NCI-H2227 treated with DMSO at 0.1 percent for 48 hours (cell line): ENCODE measurements around the gene HLTF.

Experiments
- DNase-seq: peaks from one replicate; lab custom pipeline; 2025; lab: John Stamatoyannopoulos, UW

Gene HLTF

DNA sequence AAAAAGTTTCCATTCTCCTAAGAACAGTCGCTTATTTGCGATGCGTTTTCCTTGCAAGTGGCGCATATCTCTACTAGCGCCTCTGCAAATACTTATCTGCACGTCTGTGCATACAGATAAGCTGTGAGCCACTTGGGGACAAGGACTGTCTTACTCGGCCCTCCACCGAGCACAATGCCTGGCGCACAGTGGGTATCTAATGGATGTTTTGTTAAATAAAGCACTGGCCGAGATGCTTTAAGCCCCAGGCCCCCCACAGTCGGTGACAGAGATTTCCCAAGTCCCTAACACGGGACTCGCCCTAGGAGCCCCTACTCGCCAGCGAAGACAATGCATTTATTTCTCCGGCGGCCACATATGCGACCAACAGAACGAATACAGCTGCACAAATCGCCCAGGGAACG lies 503 bp downstream of the HLTF start:
- peak; percentile 51 for DNase-seq

GRCh38 chr3:149081772-149082171 lies 4.6 kb downstream of the HLTF start:
- no peak for DNase-seq

DNA sequence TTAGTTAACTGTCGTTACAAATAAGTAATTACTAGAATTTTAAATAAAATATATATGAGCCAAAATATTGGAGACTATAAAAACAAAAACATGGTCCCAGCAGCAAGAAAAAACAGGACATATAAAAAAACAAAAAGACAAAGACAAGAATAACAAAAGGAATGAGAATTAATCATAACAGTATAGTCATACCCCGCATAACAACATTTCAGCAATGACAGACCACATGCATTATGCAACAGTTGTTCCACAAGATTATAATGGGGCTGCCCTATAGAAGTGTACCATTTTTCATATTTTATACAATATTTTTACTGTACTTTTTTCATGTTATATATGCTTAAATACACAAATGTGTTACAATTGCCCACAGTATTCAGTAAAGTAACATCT lies 5.6 kb downstream of the HLTF start:
- DNase-seq, result no peak

DNA sequence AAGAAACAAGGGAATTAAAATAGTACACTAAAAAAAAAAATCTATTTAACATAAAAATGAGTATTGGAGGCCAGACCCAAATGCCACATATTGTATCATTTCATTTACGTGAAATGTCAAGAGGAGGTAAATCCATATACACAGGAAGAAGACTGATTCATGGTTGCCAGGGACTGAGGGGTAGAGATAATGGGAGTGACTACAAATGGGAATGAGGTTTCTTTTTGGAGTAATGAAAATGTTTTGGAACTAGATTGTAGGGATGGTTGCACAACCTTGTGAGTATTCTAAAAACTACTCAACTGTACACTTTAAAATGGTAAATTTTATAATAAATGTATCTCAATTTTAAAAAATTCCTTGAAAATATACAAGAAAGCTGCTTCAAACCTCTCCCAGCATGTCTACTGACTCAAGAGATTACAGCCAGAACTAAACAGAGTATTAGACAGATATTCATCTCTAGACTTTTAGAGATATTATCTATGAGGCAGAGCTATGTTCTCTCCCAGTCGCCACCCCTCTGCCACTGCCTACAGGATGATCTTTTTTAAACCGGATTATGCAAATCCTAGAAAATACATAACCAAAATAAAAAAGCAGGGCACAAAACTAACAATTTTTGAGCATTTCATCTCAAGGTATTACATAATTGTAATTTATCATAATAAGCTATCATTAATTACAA lies 6.2 kb downstream of the HLTF start:
- no peak for DNase-seq

- no peak for DNase-seq
Observed at GRCh38 chr3:149077628-149078027, 8.7 kb downstream of the HLTF start.

DNA sequence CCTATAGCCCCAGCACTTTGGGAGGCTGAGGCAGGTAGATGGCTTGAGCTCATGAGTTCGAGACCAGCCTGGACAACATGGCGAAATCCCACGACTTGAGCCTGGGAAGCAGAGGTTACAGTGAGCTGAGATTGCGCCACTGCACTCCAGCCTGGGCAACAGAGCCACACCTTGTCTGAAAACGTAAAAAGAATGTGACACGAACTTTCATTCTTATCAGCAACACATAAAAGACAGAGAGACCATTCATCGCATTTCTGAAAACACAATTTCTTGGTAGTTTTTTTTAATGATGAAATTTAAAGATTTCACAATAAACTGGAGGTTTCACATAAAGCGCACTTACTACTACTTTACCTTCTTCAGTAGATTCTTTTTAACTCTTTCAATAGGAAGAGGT lies 18.4 kb downstream of the HLTF start:
- DNase-seq, result no peak

DNA sequence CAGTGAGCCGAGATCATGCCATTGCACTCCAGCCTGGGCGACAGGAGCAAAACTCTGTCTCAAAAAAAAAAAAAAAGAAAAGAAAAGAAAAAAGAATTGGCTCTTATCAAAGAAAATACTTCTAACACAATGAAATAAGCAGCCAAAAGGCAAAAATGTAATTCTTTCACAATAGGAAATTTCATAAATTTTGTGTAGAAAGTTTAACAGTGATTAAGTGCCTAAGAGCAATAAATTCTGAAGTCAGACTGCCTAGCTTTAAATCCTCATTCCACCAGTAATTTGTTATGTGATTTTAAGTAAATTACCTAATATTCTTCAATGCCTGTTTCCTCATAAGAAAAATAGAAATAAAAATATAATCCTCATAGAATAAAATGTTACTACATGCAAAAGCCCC lies 24.6 kb downstream of the HLTF start:
- no peak for DNase-seq

DNA sequence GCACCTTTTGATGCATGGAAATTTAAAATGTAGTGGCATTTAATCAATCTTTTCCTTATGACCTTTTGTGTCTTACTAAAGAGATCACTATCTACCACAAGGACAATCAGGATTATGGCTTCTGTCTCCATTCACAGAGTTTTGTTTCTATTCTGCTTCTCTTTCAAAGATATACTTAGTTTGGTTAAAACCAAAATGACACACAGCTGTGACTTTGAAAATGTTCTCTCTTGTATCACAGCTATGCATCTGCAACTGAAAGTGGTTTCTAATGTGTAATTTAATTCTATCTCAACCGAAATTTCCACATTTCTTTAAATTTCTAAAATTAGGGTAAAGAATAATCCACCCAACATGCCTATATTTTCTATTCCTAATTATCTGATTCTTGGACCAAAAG lies 27.7 kb downstream of the HLTF start:
- DNase-seq, result no peak

DNA sequence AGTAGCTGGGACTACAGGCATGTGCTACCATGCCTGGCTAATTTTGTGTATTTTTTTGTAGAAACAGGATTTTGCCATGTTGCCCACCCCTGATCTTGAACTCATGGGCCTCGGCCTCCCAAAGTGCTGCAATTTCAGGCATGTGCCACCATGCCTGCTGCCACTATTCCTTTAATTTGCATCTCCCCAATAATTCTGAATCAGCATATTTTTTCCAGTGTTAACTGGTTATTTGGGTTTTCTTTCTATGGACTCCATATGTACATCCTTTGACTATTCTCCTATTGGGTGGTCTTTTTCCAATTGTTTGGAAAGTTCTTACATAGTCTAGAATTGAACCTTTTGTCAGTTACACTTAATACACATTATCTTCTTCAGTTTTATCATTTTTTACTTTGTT lies 28.1 kb downstream of the HLTF start:
- DNase-seq, result no peak

- DNase-seq, result no peak
Observed at GRCh38 chr3:149055575-149055974, 30.8 kb downstream of the HLTF start.

- DNase-seq, result no peak
Observed at GRCh38 chr3:149044339-149045083, 41.8 kb downstream of the HLTF start.

GRCh38 chr3:149042789-149043386 lies 43.4 kb downstream of the HLTF start:
- DNase-seq, result no peak

DNA sequence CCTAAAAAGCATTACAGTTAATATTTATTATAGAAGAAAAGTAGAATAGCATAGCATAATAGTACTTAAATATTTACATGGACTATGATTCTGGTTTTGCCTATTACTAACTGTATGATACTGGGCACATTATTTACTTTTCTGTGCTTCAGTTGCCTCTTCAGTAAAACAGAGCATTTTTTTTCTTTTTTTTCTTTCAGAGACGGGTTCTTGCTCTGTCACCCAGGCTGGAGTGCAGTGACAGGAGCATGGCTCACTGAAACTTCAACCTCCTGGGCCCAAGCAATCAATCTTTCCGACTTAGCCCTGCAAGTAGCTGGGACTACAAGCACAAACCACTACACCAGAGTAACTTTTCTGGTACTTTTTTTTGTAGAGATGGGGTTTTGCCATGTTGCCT lies 48.0 kb downstream of the HLTF start:
- no peak for DNase-seq

- no peak for DNase-seq
Observed at GRCh38 chr3:149037684-149038083, 48.6 kb downstream of the HLTF start.

- no peak for DNase-seq
Observed at GRCh38 chr3:149031096-149031495, 55.2 kb downstream of the HLTF start.

- no peak for DNase-seq
Observed at GRCh38 chr3:149026718-149027117, 59.6 kb downstream of the HLTF start.

- DNase-seq, result no peak
Observed at GRCh38 chr3:149023951-149024350, 62.4 kb downstream of the HLTF start.

GRCh38 chr3:149021830-149022229 lies 64.5 kb downstream of the HLTF start:
- no peak for DNase-seq

GRCh38 chr3:149020839-149021252 lies 65.5 kb downstream of the HLTF start:
- no peak for DNase-seq

GRCh38 chr3:149020196-149020838 lies 66.0 kb downstream of the HLTF start:
- DNase-seq, result no peak

- DNase-seq, result no peak
Observed at GRCh38 chr3:149019580-149019979, 66.8 kb downstream of the HLTF start.

DNA sequence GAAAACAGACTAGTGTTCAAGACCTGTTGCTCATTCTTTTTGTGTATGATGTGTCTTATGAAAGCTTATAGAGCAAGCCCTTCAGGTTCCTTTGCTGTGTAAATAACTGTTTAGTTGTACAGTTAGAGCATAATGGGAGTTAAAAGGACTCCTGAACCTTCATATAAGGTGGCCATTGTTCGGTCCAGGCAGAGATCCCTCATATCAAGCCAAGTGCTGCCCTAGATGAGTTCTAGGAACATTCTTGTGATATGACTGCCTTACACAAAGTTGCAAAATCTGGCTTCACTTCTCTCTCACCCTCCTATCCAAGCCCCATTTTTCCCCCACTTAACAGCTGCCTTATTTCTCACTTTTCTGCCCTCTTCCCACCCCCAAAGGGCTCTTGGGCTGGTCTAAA lies 68.1 kb downstream of the HLTF start:
- DNase-seq, result no peak
